H9 (cell line): Measurements from ENCODE around the gene MATN1. TPM values are rescaled to one million over a fixed set of nuclear protein-coding genes. Genes with fewer than 3 reads are reported as not detected.

Experiments used
- DNase-seq: peaks from one replicate; pipeline ENCODE4 v3.0.0-alpha.2; 2017
- H2AFZ ChIP-seq: one replicate; pipeline ENCODE4 v1.6.1; 2013; ENCODE audit warnings: mild to moderate bottlenecking, low read length, control low read depth, moderate library complexity
- H2AK5ac ChIP-seq: 2 replicates; pipeline ENCODE4 v1.6.1; 2013; ENCODE audit warnings: low read length, control low read depth, mixed read lengths; ENCODE audit not compliant: insufficient read length
- H2BK120ac ChIP-seq: one replicate; pipeline ENCODE4 v1.6.1; 2013; ENCODE audit warnings: low read depth, mild to moderate bottlenecking, low read length, control low read depth, inconsistent platforms; ENCODE audit not compliant: poor library complexity, severe bottlenecking
- H2BK12ac ChIP-seq: 2 replicates; pipeline ENCODE4 v1.6.1; 2013; ENCODE audit warnings: low read length, control low read depth, mixed read lengths, low read depth; ENCODE audit not compliant: insufficient read length
- H2BK15ac ChIP-seq: 2 replicates; pipeline ENCODE4 v1.6.1; 2013; ENCODE audit warnings: low read depth, low read length, control low read depth
- H2BK20ac ChIP-seq: one replicate; pipeline ENCODE4 v1.6.1; 2013; ENCODE audit warnings: low read depth, mild to moderate bottlenecking, low read length, control low read depth, inconsistent platforms; ENCODE audit not compliant: poor library complexity, severe bottlenecking
- H2BK5ac ChIP-seq: 2 replicates; pipeline ENCODE4 v1.6.1; 2013; ENCODE audit warnings: low read length, control low read depth, mixed read lengths; ENCODE audit not compliant: insufficient read length
- H3K14ac ChIP-seq: 2 replicates; pipeline ENCODE4 v1.6.1; 2013; ENCODE audit warnings: low read length, control low read depth; ENCODE audit not compliant: insufficient read depth
- H3K18ac ChIP-seq: 2 replicates; pipeline ENCODE4 v1.6.1; 2013; ENCODE audit warnings: low read depth, mild to moderate bottlenecking, mixed read lengths, low read length, control low read depth; ENCODE audit not compliant: insufficient read length
- H3K23ac ChIP-seq: 2 replicates; pipeline ENCODE4 v1.6.1; 2013; ENCODE audit warnings: low read length, control low read depth, mixed read lengths, low read depth; ENCODE audit not compliant: insufficient read length
- H3K23me2 ChIP-seq: 2 replicates; pipeline ENCODE4 v1.6.1; 2013; ENCODE audit warnings: low read depth, mild to moderate bottlenecking, mixed read lengths, low read length, control low read depth; ENCODE audit not compliant: insufficient read length, poor library complexity, severe bottlenecking
- H3K27ac ChIP-seq: 2 replicates; pipeline ENCODE4 v1.5.1; 2013; ENCODE audit warnings: low read length, control low read depth, mixed read lengths, low read depth; ENCODE audit not compliant: insufficient read length
- H3K27me3 ChIP-seq: 2 replicates; pipeline ENCODE4 v1.6.1; 2013; ENCODE audit warnings: low read length, control low read depth, inconsistent platforms; ENCODE audit not compliant: insufficient read depth
- H3K4ac ChIP-seq: 2 replicates; pipeline ENCODE4 v1.6.1; 2013; ENCODE audit warnings: low read depth, mild to moderate bottlenecking, control low read depth, inconsistent platforms, low read length, moderate library complexity
- H3K4me1 ChIP-seq: 2 replicates; pipeline ENCODE4 v1.6.1; 2013; ENCODE audit warnings: low read length, control low read depth, inconsistent platforms; ENCODE audit not compliant: insufficient read depth
- H3K4me2 ChIP-seq: 2 replicates; pipeline ENCODE4 v1.6.1; 2013; ENCODE audit warnings: low read length, control low read depth, mixed read lengths; ENCODE audit not compliant: insufficient read length, insufficient read depth
- H3K56ac ChIP-seq: 2 replicates; pipeline ENCODE4 v1.6.1; 2013; ENCODE audit warnings: low read depth, mild to moderate bottlenecking, mixed read lengths, low read length, control low read depth; ENCODE audit not compliant: insufficient read length
- H3K79me1 ChIP-seq: 2 replicates; pipeline ENCODE4 v1.6.1; 2013; ENCODE audit warnings: low read depth, mild to moderate bottlenecking, moderate library complexity, low read length, control low read depth, inconsistent platforms; ENCODE audit not compliant: insufficient read depth, poor library complexity, severe bottlenecking
- H3K79me2 ChIP-seq: 2 replicates; pipeline ENCODE4 v1.6.1; 2013; ENCODE audit warnings: low read length, control low read depth, inconsistent platforms; ENCODE audit not compliant: insufficient read depth
- H3K9ac ChIP-seq: 2 replicates; pipeline ENCODE4 v1.6.1; 2013; ENCODE audit warnings: low read length, control low read depth, mixed read lengths; ENCODE audit not compliant: insufficient read length; ENCODE audit errors: extremely low read depth
- H3K9me3 ChIP-seq: one replicate; pipeline ENCODE4 v1.6.1; 2013; ENCODE audit warnings: low read depth, low read length, inconsistent platforms; ENCODE audit not compliant: control insufficient read depth
- H3T11ph ChIP-seq: one replicate; pipeline ENCODE4 v1.6.1; 2013; ENCODE audit warnings: mild to moderate bottlenecking, low read length, control low read depth, inconsistent platforms
- H4K20me1 ChIP-seq: one replicate; pipeline ENCODE4 v1.6.1; 2013; ENCODE audit not compliant: control insufficient read depth, insufficient read length, insufficient read depth
- H4K5ac ChIP-seq: 2 replicates; pipeline ENCODE4 v1.6.1; 2013; ENCODE audit warnings: low read depth, mild to moderate bottlenecking, mixed read lengths, low read length, control low read depth; ENCODE audit not compliant: insufficient read length
- H4K8ac ChIP-seq: replicated peaks from 2 replicates; pipeline ENCODE4 v1.6.1; 2013; ENCODE audit warnings: low read length, control low read depth, mixed read lengths, low read depth; ENCODE audit not compliant: insufficient read length
- H4K91ac ChIP-seq: 2 replicates; pipeline ENCODE4 v1.6.1; 2013; ENCODE audit warnings: low read depth, mild to moderate bottlenecking, moderate library complexity, mixed read lengths, low read length, control low read depth; ENCODE audit not compliant: insufficient read length
- H3K27ac Mint-ChIP-seq, 3 experiments: 2 replicates in 2 of 3; 3 replicates in 1 of 3; pipeline ENCODE4 v1.8.0; 2020 to 2021; ENCODE audit warnings: mixed read lengths in 3 of 3, mild to moderate bottlenecking in 1 of 3, moderate library complexity in 1 of 3
- H3K27me3 Mint-ChIP-seq: 2 replicates; pipeline ENCODE4 v1.8.0; 2021; ENCODE audit warnings: low read depth, mild to moderate bottlenecking, moderate library complexity, mixed read lengths
- H3K36me3 Mint-ChIP-seq, 3 experiments: 2 replicates in 2 of 3; 3 replicates in 1 of 3; pipeline ENCODE4 v1.8.0; 2020 to 2021; ENCODE audit warnings: low read depth in 3 of 3, mixed read lengths in 3 of 3; ENCODE audit not compliant: insufficient read depth in 1 of 3
- H3K4me1 Mint-ChIP-seq, 2 experiments: 2 replicates each; pipeline ENCODE4 v1.8.0; 2020; ENCODE audit warnings: mixed read lengths in 2 of 2
- H3K4me3 Mint-ChIP-seq, 2 experiments: 2 replicates in 1 of 2; 3 replicates in 1 of 2; pipeline ENCODE4 v1.8.0; 2020 to 2021; ENCODE audit warnings: mild to moderate bottlenecking in 2 of 2, mixed read lengths in 2 of 2, moderate library complexity in 1 of 2
- H3K9me3 Mint-ChIP-seq, 2 experiments: 2 replicates in 1 of 2; 3 replicates in 1 of 2; pipeline ENCODE4 v1.8.0; 2020; ENCODE audit warnings: mild to moderate bottlenecking in 2 of 2, mixed read lengths in 2 of 2, moderate library complexity in 1 of 2
- CTCF ChIP-seq: fragments of 200-600 bp; sonication (generic); conservative IDR thresholded peaks from 3 replicates; pipeline ENCODE4 v1.8.0; 2021; ENCODE audit warnings: antibody characterized with exemption, mild to moderate bottlenecking
- WGBS: extraction: QIAGEN DNeasy Blood & Tissue Kit; methylation state at CpG from one replicate; pipeline ENCODE4 v1.1.7; 2013; ENCODE audit warnings: missing lambda C conversion rate, low lambda C conversion rate, mixed read lengths; ENCODE audit not compliant: insufficient read length; ENCODE audit errors: extremely low coverage; 5-methylcytosine and 5-hydroxymethylcytosine counted together
- total RNA-seq: library from RNA; stranded (reverse); gene quantifications from 2 replicates; pipeline ENCODE4 v1.2.1, GENCODE V29; 2021

MATN1 gene
- total RNA-seq, 1 experiment from 2014 or later = not detected

- Histone ChIP-seq H3K18ac (no peak overlapping the region), H2BK5ac (no peak overlapping the region), H3K9ac (no peak overlapping the region), H3K79me1 (no peaks in the 10 kb centered on the region), H3K9me3 (no peaks in the 10 kb centered on the region), H2BK15ac (no peak overlapping the region), H3K27me3 (no peaks in the 10 kb centered on the region), H3K4me1 (peaks cover 11% of the 10 kb centered on the region; the same call in 1 of the 2 replicates), H2BK12ac (no peak overlapping the region), H2AK5ac (no peak overlapping the region), H3K23me2 (no peaks in the 10 kb centered on the region), H3K79me2 (no peaks in the 10 kb centered on the region), H4K20me1 (no peaks in the 10 kb centered on the region), H3K56ac (no peak overlapping the region), H2AFZ (no peak overlapping the region), H3K4ac (no peak overlapping the region), H4K8ac (no peak overlapping the region), H4K91ac (no peak overlapping the region), H3K4me2 (no peak overlapping the region), H3K23ac (no peak overlapping the region), H2BK120ac (no peak overlapping the region), H4K5ac (no peak overlapping the region), H3K27ac (no peak overlapping the region), H3T11ph (no peak overlapping the region), H2BK20ac (no peak overlapping the region), H3K14ac (no peak overlapping the region)
- no peak overlapping the region; a peak in 1 of 7 replicates for H3K27ac Mint-ChIP-seq
- H3K4me3 Mint-ChIP-seq = no peak overlapping the region
- H3K4me1 Mint-ChIP-seq = peaks cover 14 to 41% of the 10 kb centered on the region in 2 experiments
- no CpG with 5 or more reads among the region's 8 CpGs for WGBS
- TF ChIP-seq CTCF = no peak
- no peak for DNase-seq
- peaks cover 3% of the 10 kb centered on the region; the same call in 1 of the 2 replicates for H3K27me3 Mint-ChIP-seq
- no peaks in the 10 kb centered on the region for H3K36me3 Mint-ChIP-seq
- H3K9me3 Mint-ChIP-seq = no peaks in the 10 kb centered on the region
Measured at GRCh38 chr1:30694280-30695175, 28.9 kb downstream of the MATN1 start.
